B cell (primary cell): ENCODE results near the gene PMP22. TPM values are rescaled to one million over a fixed set of nuclear protein-coding genes. Genes with fewer than 3 reads are reported as not detected.

Source experiments
- ATAC-seq: fragments of 200-7000 bp; cut with Tn5 transposase; one replicate; pipeline ENCODE4 v1.10.0; 2021; ENCODE audit warnings: low read depth, mild to moderate bottlenecking, moderate number of reproducible peaks, moderate library complexity
- CTCF ChIA-PET: fragments of 350-600 bp; sonication (Branson Sonifier 250); formaldehyde crosslinking; loops from one replicate; lab custom pipeline; 2021; ENCODE audit warnings: antibody characterized with exemption, inconsistent platforms; lab: Charles Lee
- POLR2A ChIA-PET: fragments of 350-600 bp; sonication (Branson Sonifier 250); formaldehyde crosslinking; loops from one replicate; lab custom pipeline; 2021; ENCODE audit warnings: antibody characterized with exemption; lab: Charles Lee
- DNase-seq: peaks from one replicate; pipeline ENCODE4 v3.0.0; 2013
- H2AFZ ChIP-seq: 2 replicates; pipeline ENCODE4 v1.6.1; 2012; ENCODE audit warnings: mild to moderate bottlenecking, low read depth, low read length; ENCODE audit not compliant: insufficient read depth, poor library complexity, severe bottlenecking
- H3K27ac ChIP-seq, 2 donors: 1 replicate in 1 of 2; 2 replicates in 1 of 2; pipeline ENCODE4 v1.5.1; 2012 to 2013; ENCODE audit warnings: low read length in 2 of 2, mild to moderate bottlenecking in 2 of 2, moderate library complexity in 1 of 2
- H3K27me3 ChIP-seq, 4 experiments: fragments of 200-600 bp in 1 of 4; sonication (generic) in 1 of 4; replicated peaks in 1 of 4; 1 replicate in 2 of 4; 2 replicates in 2 of 4; pipeline versions ENCODE4 v1.6.1 to v1.7.0; 2013 to 2016; ENCODE audit warnings: low read length in 3 of 4, mild to moderate bottlenecking in 2 of 4, mixed read lengths in 1 of 4, moderate library complexity in 1 of 4; ENCODE audit not compliant: insufficient read depth in 4 of 4, control insufficient read depth in 3 of 4; ENCODE audit errors: control extremely low read depth in 1 of 4
- H3K36me3 ChIP-seq, 2 experiments: replicated peaks in 1 of 2; 1 replicate in 1 of 2; 2 replicates in 1 of 2; pipeline versions ENCODE4 v1.6.1 to v1.7.1; 2013; ENCODE audit warnings: low read length in 1 of 2; ENCODE audit not compliant: insufficient read depth in 2 of 2, control insufficient read depth in 1 of 2; ENCODE audit errors: control extremely low read depth in 1 of 2, extremely low read depth in 1 of 2
- H3K4me1 ChIP-seq, 2 donors: fragments of 200-600 bp in 1 of 2; sonication (generic) in 1 of 2; 1 replicate in 1 of 2; 2 replicates in 1 of 2; pipeline versions ENCODE4 v1.5.1 to v1.6.1; 2013 to 2017; ENCODE audit warnings: low read length in 2 of 2; ENCODE audit not compliant: control insufficient read depth in 2 of 2, insufficient read depth in 2 of 2
- H3K4me2 ChIP-seq: replicated peaks from 2 replicates; pipeline ENCODE3; 2012; ENCODE audit warnings: mild to moderate bottlenecking, low read depth, low read length; ENCODE audit not compliant: poor library complexity, severe bottlenecking
- H3K4me3 ChIP-seq, 5 experiments: fragments of 200-600 bp in 1 of 5; sonication (generic) in 1 of 5; 1 replicate in 3 of 5; 2 replicates in 2 of 5; pipeline versions ENCODE4 v1.5.1 to v1.7.0; 2011 to 2016; ENCODE audit warnings: low read length in 4 of 5, mild to moderate bottlenecking in 4 of 5, low read depth in 2 of 5, control low read depth in 1 of 5, moderate library complexity in 1 of 5; ENCODE audit not compliant: insufficient read depth in 1 of 5; ENCODE audit errors: control extremely low read depth in 1 of 5, extremely low read depth in 1 of 5
- H3K79me2 ChIP-seq: fragments of 200-600 bp; sonication (generic); one replicate; pipeline ENCODE4 v1.6.0; 2016; ENCODE audit warnings: low read length; ENCODE audit not compliant: control insufficient read depth, insufficient read depth
- H3K9ac ChIP-seq: fragments of 200-600 bp; sonication (generic); 2 replicates; pipeline ENCODE4 v1.6.1; 2017; ENCODE audit warnings: mild to moderate bottlenecking, low read length, moderate library complexity
- H3K9me3 ChIP-seq, 3 donors: one replicate each; pipeline versions ENCODE4 v1.6.1 to v1.7.1; 2013; ENCODE audit warnings: low read length in 2 of 3; ENCODE audit not compliant: control insufficient read depth in 2 of 3, insufficient read depth in 1 of 3; ENCODE audit errors: control extremely low read depth in 1 of 3
- H4K20me1 ChIP-seq: 2 replicates; pipeline ENCODE4 v1.6.0; 2012; ENCODE audit warnings: mild to moderate bottlenecking, low read length; ENCODE audit not compliant: insufficient read depth, control insufficient read depth, poor library complexity, severe bottlenecking
- H3K27ac Mint-ChIP-seq: one replicate; pipeline ENCODE4 v1.8.0; 2021; ENCODE audit warnings: mixed read lengths
- H3K27me3 Mint-ChIP-seq: one replicate; pipeline ENCODE4 v1.8.0; 2021; ENCODE audit warnings: mixed read lengths
- H3K4me1 Mint-ChIP-seq: one replicate; pipeline ENCODE4 v1.8.0; 2021; ENCODE audit warnings: mixed read lengths
- H3K4me3 Mint-ChIP-seq: one replicate; pipeline ENCODE4 v1.8.0; 2021; ENCODE audit warnings: mixed read lengths
- H3K9me3 Mint-ChIP-seq: one replicate; pipeline ENCODE4 v1.8.0; 2022; ENCODE audit warnings: mixed read lengths; ENCODE audit not compliant: insufficient read depth
- CTCF ChIP-seq: fragments of 200-600 bp; IDR thresholded peaks from one replicate; pipeline ENCODE4 v1.8.0; 2022; ENCODE audit warnings: antibody characterized with exemption, mild to moderate bottlenecking
- EZH2 ChIP-seq: IDR thresholded peaks from 2 replicates; pipeline ENCODE4 v1.6.1; 2012; ENCODE audit warnings: borderline replicate concordance, low read depth, mild to moderate bottlenecking, moderate library complexity, low read length; ENCODE audit not compliant: insufficient read depth, poor library complexity, severe bottlenecking
- WGBS: methylation state at CpG from one replicate; pipeline ENCODE4 v1.1.5; 2013; ENCODE audit warnings: missing lambda C conversion rate; ENCODE audit not compliant: insufficient coverage; 5-methylcytosine and 5-hydroxymethylcytosine counted together
- intact Hi-C: fragments of 100-400 bp; cut with micrococcal nuclease; formaldehyde crosslinking; loops from one replicate; pipeline ENCODE4 v1.10.0; 2022
- polyA plus RNA-seq: library from polyadenylated mRNA; depleted of rRNA; stranded (reverse); fragments of >200 nt; gene quantifications from 2 replicates; pipeline ENCODE4 v1.2.3, GENCODE V29; 2012
- total RNA-seq, 2 donors: library from RNA; stranded (reverse); fragments of 120-200 nt in 1 of 2; gene quantifications; 1 replicate in 1 of 2; 2 replicates in 1 of 2; pipeline versions ENCODE4 v1.2.3 to v1.2.4, GENCODE V29; 2013 to 2022

PMP22 gene
- total and polyA plus RNA-seq, 2 donors (not counting 1 experiment from before 2014, with no cell fraction given), result 0.71 TPM; not detected in 1

- no peaks in the 10 kb centered on the region for H3K79me2 ChIP-seq
- WGBS, result 67% methylated on average over 1 of the region's 6 CpGs
- H3K27ac Mint-ChIP-seq, result no peak overlapping the region
- no peak overlapping the region for H3K27ac ChIP-seq
- no peaks in the 10 kb centered on the region for H3K4me1 Mint-ChIP-seq
- ATAC-seq (no peak), DNase-seq (no peak)
- H4K20me1 ChIP-seq, result no peaks in the 10 kb centered on the region
- H3K27me3 Mint-ChIP-seq, result peaks cover 8% of the 10 kb centered on the region
- no peak overlapping the region for H3K4me3 Mint-ChIP-seq
- no peak overlapping the region for H3K4me3 ChIP-seq
- CTCF ChIA-PET, result no interaction called here
- peaks cover 0 to 4% (median 0%) of the 10 kb centered on the region in 4 experiments for H3K27me3 ChIP-seq
- no peak overlapping the region for H3K9ac ChIP-seq
- POLR2A ChIA-PET, result no interaction called here
- TF ChIP-seq EZH2 (no peak), CTCF (no peak)
- no peaks in the 10 kb centered on the region for H3K9me3 Mint-ChIP-seq
- no peaks in the 10 kb centered on the region for H3K4me1 ChIP-seq
- no peak overlapping the region for H3K4me2 ChIP-seq
- no peaks in the 10 kb centered on the region for H3K36me3 ChIP-seq
- H2AFZ ChIP-seq, result no peak overlapping the region
- intact Hi-C loops, result no loop called here
- H3K9me3 ChIP-seq, result no peaks in the 10 kb centered on the region
Observed at GRCh38 chr17:15181816-15182215, 83.3 kb downstream of the PMP22 start.

DNA sequence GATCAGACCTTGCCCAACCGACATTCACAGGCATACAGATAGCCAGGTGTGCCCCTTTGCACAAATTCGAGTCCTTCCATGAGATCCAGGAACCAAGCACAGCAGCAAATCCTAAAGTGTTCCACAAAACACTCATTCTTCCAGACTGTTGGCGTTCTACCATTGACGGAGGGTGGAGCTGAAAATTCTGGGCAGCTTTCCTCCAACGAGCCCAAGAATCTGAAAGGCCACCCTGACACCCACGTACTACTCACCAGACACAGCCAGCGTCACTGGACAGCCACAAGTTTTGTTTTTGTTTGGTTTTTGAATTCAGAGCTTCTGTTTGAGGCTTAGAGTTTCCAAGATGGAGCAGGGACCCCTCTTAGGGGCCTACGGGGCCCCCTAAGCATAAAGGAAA is 83.8 kb downstream of the PMP22 start:
- no peaks in the 10 kb centered on the region for H3K79me2 ChIP-seq
- no peaks in the 10 kb centered on the region for H3K9me3 ChIP-seq
- intact Hi-C loops, result no loop called here
- H4K20me1 ChIP-seq, result no peaks in the 10 kb centered on the region
- POLR2A ChIA-PET, result no interaction called here
- CTCF ChIA-PET, result no interaction called here
- Mint-ChIP-seq H3K27me3 (peaks cover 8% of the 10 kb centered on the region), H3K9me3 (no peaks in the 10 kb centered on the region), H3K27ac (no peak overlapping the region), H3K4me1 (no peaks in the 10 kb centered on the region), H3K4me3 (no peak overlapping the region)
- H3K4me2 ChIP-seq, result no peak overlapping the region
- no peak for TF ChIP-seq EZH2
- TF ChIP-seq CTCF, result no peak
- H3K4me1 ChIP-seq, result no peaks in the 10 kb centered on the region
- peaks cover 0 to 4% (median 0%) of the 10 kb centered on the region in 4 experiments for H3K27me3 ChIP-seq
- DNase-seq, result no peak
- H3K4me3 ChIP-seq, result no peak overlapping the region
- H3K27ac ChIP-seq, result no peak overlapping the region
- no peak overlapping the region for H2AFZ ChIP-seq
- WGBS, result 88% methylated on average over 7 of the region's 8 CpGs
- no peaks in the 10 kb centered on the region for H3K36me3 ChIP-seq
- no peak for ATAC-seq
- H3K9ac ChIP-seq, result no peak overlapping the region
